Choroid plexus epithelial cell (primary cell): Measurements from ENCODE around the gene TCP11L2.
A peak's percentile ranks its signal among the peaks of the same experiment; 100 is the strongest.

Experiments
- DNase-seq: peaks from one replicate; pipeline ENCODE4 v3.0.0-alpha.2; 2010; ENCODE audit warnings: low read depth
- H3K4me3 ChIP-seq: 2 replicates; pipeline ENCODE4 v1.5.1; 2011; ENCODE audit warnings: low read depth, mild to moderate bottlenecking, control low read depth, low read length, moderate library complexity
- CTCF ChIP-seq: conservative IDR thresholded peaks from 2 replicates; pipeline ENCODE4 v1.5.1; 2011; ENCODE audit warnings: low read depth, mild to moderate bottlenecking, control low read depth, inconsistent platforms, low read length, moderate library complexity

Gene TCP11L2

GRCh38 chr12:106353175-106353574, 50.6 kb downstream of the TCP11L2 start:
- DNase-seq = no peak
- no peak overlapping the region for H3K4me3 ChIP-seq
- TF ChIP-seq CTCF = no peak

DNA sequence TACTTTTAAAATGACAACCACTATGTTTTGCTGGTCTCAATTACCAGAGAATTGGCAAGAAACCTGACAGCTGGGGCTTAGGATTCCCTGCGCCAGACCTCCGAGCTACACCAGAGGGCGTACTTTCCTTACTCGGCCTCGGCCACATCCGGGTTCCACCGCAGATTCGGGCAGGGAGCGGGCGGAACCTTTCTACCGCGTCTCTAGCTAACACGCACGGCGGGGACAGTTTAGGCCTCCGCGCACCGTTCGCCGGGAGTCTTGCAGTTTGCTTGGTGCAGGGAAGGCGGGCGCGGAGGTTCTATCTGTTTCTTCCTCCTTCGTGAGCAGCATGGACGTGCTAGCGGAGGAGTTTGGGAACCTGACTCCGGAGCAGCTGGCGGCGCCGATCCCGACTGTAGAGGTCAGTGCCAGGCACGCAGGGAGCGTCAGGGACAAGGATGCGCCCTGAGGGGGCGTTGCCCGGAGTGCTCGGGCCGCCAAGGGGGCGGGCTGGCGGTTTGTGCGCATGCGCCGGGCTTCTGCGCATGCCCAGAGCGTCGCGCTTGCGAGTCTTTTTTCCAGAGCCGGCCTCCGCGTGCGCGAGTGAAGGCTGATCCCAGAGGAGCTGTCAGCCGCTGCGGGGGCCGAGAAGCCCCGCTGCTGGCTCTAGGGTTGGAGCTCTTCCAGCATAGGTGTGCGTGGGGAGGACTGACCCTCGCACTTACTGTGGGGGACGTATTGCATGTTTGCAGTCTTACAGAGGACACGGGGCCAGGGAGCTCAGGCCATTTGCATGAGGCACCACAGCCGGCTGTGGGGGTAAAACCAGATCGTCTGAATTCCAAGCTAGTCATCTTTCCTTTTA, 55.2 kb downstream of the TCP11L2 start, which contains the start of gene POLR3B:
Gene POLR3B, plus strand, starts transcription at position 200 of the 847 bp plus-strand sequence. Its CDS starts 132 bp downstream, at position 332.
- peak; percentile 98 for DNase-seq
- TF ChIP-seq CTCF = peak; percentile 97
- peak within 1 kb of the TSS; percentile 75 for H3K4me3 ChIP-seq

DNA sequence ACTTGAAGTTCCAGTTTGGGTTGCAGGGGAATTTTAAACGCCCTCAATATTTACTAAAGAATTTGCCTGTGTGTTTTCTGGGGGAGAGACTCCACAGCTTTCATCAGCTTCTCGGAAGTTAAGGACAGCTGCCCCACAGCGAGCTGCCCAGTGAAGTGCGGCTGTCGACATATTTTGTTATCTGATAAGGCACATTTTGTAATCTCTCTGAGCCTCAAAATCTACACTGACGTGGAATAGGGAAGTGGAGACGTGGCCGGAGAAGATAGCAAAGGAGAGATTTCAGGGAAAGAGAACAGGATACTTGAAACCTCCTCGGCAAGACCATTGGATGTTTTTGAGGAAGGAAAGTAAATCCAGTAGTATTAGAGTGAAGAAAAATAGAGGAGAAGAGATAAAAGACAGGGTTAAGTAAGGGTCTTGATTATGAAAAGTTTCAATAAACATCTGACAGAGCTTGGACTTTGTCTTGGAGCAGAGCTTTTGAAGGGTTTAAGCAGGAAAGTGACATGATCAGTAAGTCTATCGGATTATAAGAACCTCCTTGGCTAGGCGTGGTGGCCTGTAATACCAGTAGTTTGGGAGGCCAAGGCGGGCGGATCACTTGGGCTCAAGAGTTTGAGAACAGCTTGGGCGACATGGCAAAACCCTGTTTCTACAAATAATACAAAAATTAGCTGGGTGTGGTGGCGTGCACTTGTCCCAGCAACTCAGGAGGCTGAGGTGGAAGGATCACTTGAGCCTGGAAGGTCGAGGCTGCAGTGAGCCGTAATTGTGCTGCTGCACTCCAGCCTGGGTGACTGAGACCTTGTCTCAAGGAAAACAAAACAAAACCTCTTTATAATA, 56.1 kb downstream of the TCP11L2 start:
- peak overlapping the region; percentile 75 for H3K4me3 ChIP-seq
- DNase-seq = peak; percentile 80
- no peak for TF ChIP-seq CTCF

GRCh38 chr12:106359646-106360399, 57.3 kb downstream of the TCP11L2 start:
- H3K4me3 ChIP-seq = no peak overlapping the region
- TF ChIP-seq CTCF = no peak
- DNase-seq = no peak

DNA sequence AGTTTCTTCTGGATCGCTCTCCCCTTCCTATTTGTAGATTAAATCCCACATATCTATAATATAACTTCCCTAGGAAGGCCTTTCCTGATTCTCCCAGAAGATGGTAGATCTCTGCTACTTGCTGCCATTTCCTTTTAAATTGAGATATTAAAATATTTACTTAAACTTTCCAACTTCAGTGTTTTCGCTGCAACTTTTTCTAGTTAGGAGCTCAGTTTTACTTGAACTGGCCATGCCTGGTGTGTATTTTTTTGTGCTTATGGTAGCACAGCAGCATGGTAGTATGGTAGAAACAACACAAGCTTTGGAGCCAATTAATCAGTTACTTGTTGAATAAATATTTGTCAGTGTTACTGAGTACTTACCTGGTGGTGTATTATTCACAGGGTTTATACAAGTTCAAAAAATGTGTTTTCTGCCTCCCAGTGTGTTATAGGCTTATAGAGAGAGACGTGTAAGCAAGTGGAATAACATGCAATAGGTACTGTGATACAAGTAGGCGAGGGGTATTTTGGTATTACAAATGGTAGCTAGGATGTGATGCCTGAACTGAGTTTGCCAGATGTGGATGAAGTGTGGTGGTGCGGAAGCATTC, 58.0 kb downstream of the TCP11L2 start:
- TF ChIP-seq CTCF = no peak
- no peak for DNase-seq
- no peak overlapping the region for H3K4me3 ChIP-seq

DNA sequence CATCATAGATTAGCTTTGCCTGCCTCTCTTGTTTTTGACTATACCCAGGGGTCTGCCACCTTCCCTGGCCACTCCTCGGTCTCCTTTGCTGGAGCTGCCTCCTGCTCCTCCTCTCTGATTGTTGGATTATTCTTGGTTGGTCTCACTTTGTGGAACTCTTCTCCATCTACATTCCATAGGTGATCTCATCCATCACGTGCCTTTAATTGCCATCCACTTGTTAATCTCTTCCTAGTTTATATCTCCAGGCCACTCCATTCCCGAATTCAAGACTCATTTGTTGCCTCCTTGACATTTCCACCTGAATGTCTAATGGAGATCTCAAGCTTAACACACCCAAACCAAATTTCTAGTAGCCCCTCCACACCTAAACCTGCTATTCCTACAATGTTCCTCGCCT, 60.4 kb downstream of the TCP11L2 start:
- TF ChIP-seq CTCF = no peak
- DNase-seq = no peak
- no peak overlapping the region for H3K4me3 ChIP-seq
